Stomach smooth muscle (tissue), 2 donors: Measurements from ENCODE around the gene AGPS.

Experiments used
- H3K27ac ChIP-seq: one replicate; pipeline ENCODE4 v1.7.0; 2013; ENCODE audit warnings: mild to moderate bottlenecking, low read length, inconsistent platforms
- H3K27me3 ChIP-seq, 2 donors: one replicate each; pipeline ENCODE4 v1.7.0; 2013; ENCODE audit warnings: low read length in 2 of 2; ENCODE audit not compliant: insufficient read depth in 2 of 2, control insufficient read depth in 1 of 2
- H3K36me3 ChIP-seq, 2 donors: one replicate each; pipeline ENCODE4 v1.7.0; 2013; ENCODE audit warnings: low read length in 2 of 2; ENCODE audit not compliant: control insufficient read depth in 2 of 2, insufficient read depth in 2 of 2
- H3K4me1 ChIP-seq: one replicate; pipeline ENCODE4 v1.7.0; 2013; ENCODE audit warnings: low read length; ENCODE audit not compliant: control insufficient read depth, insufficient read depth
- H3K4me3 ChIP-seq, 2 donors: one replicate each; pipeline ENCODE4 v1.7.0; 2013; ENCODE audit warnings: low read length in 2 of 2
- H3K9ac ChIP-seq, 2 donors: one replicate each; pipeline ENCODE4 v1.7.0; 2013; ENCODE audit warnings: low read length in 2 of 2, mild to moderate bottlenecking in 1 of 2
- H3K9me3 ChIP-seq, 2 donors: one replicate each; pipeline ENCODE4 v1.7.0; 2013; ENCODE audit warnings: low read length in 2 of 2; ENCODE audit not compliant: control insufficient read depth in 2 of 2
- donor health status: healthy.
- donor health status: Pancreatic carcinoma.

Gene AGPS

GRCh38 chr2:177540283-177540682 is 147.7 kb downstream of the AGPS start:
- Histone ChIP-seq H3K36me3 (no peaks in the 10 kb centered on the region), H3K4me3 (no peak overlapping the region), H3K27ac (no peak overlapping the region), H3K9me3 (no peaks in the 10 kb centered on the region), H3K27me3 (no peaks in the 10 kb centered on the region), H3K4me1 (no peaks in the 10 kb centered on the region), H3K9ac (no peak overlapping the region)

GRCh38 chr2:177541258-177541991 is 148.9 kb downstream of the AGPS start:
- no peak overlapping the region for H3K9ac ChIP-seq
- H3K27ac ChIP-seq, result no peak overlapping the region
- H3K27me3 ChIP-seq, result no peaks in the 10 kb centered on the region
- H3K36me3 ChIP-seq, result no peaks in the 10 kb centered on the region
- no peaks in the 10 kb centered on the region for H3K9me3 ChIP-seq
- no peak overlapping the region for H3K4me3 ChIP-seq
- no peaks in the 10 kb centered on the region for H3K4me1 ChIP-seq

GRCh38 chr2:177542396-177542795 is 149.8 kb downstream of the AGPS start:
- Histone ChIP-seq H3K4me1 (no peaks in the 10 kb centered on the region), H3K36me3 (no peaks in the 10 kb centered on the region), H3K4me3 (no peak overlapping the region), H3K27ac (no peak overlapping the region), H3K9me3 (no peaks in the 10 kb centered on the region), H3K27me3 (no peaks in the 10 kb centered on the region), H3K9ac (no peak overlapping the region)

DNA sequence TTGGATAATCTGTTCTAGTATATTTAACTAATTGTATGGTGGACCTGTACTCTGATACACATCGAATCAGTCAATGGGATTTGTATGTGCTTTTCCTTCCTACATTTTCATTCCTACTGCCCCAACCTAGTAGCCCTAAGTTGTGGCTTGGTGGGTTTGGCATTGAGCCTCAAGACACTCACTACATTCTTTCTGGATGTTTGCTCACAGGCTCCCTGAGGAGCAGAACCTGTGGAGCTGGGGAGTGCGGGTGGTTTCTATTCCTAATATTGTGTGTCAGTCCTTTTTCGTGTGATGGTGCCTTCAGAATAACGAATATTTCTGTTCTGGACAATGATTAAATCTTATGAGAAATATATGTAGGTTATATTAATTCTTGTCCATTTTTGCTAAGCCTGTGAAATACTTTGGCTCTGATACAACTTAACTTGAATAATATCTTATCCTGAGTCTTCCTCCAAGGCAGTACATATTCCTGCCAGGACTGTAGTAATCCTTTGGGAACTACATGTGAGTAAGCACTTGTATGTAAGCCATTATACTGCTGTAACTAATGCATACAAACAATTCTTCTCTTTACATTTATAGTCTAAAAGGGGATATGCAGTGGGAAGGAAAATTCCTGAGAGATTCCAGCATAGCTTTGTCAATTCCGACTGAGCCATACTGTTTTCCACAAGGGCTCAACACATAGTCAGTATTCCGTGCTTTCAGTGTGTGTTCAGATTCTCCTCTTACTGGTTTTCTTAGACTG is 150.6 kb downstream of the AGPS start:
- Histone ChIP-seq H3K27ac (no peak overlapping the region), H3K9ac (no peak overlapping the region), H3K4me3 (no peak overlapping the region), H3K27me3 (no peaks in the 10 kb centered on the region), H3K9me3 (no peaks in the 10 kb centered on the region), H3K36me3 (no peaks in the 10 kb centered on the region), H3K4me1 (no peaks in the 10 kb centered on the region)

- H3K4me1 ChIP-seq, result no peaks in the 10 kb centered on the region
- H3K9ac ChIP-seq, result no peak overlapping the region
- H3K9me3 ChIP-seq, result no peaks in the 10 kb centered on the region
- H3K36me3 ChIP-seq, result no peaks in the 10 kb centered on the region
- no peak overlapping the region for H3K4me3 ChIP-seq
- H3K27ac ChIP-seq, result no peak overlapping the region
- H3K27me3 ChIP-seq, result no peaks in the 10 kb centered on the region
Measured at GRCh38 chr2:177545143-177545542, 152.6 kb downstream of the AGPS start.

GRCh38 chr2:177545981-177546585 is 153.5 kb downstream of the AGPS start:
- no peaks in the 10 kb centered on the region for H3K36me3 ChIP-seq
- no peak overlapping the region for H3K27ac ChIP-seq
- H3K9me3 ChIP-seq, result no peaks in the 10 kb centered on the region
- H3K4me1 ChIP-seq, result no peaks in the 10 kb centered on the region
- H3K27me3 ChIP-seq, result no peaks in the 10 kb centered on the region
- H3K9ac ChIP-seq, result no peak overlapping the region
- H3K4me3 ChIP-seq, result no peak overlapping the region

DNA sequence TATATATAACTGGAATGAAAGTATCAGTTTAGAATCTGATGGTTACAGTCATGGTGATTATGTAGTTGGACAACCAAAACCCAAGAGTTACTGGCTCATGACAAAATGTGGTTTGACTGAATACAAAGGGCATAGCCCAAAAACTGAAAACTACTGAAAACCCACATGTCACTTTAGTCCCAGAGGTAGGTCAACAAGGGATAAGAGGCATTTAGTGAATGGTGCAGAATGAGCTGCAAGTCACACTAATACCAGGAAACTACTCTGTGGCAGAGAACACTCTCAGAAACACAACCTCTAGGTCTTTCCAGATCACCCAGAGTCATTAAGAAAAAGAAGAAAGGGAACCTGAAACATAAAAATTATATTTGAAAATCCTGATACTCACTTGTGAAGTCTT is 154.5 kb downstream of the AGPS start:
- Histone ChIP-seq H3K4me3 (no peak overlapping the region), H3K36me3 (no peaks in the 10 kb centered on the region), H3K4me1 (peaks cover 4% of the 10 kb centered on the region), H3K9me3 (no peaks in the 10 kb centered on the region), H3K9ac (no peak overlapping the region), H3K27me3 (no peaks in the 10 kb centered on the region), H3K27ac (no peak overlapping the region)

- H3K9ac ChIP-seq, result no peak overlapping the region
- no peaks in the 10 kb centered on the region for H3K36me3 ChIP-seq
- H3K4me3 ChIP-seq, result no peak overlapping the region
- peaks cover 6% of the 10 kb centered on the region for H3K4me1 ChIP-seq
- H3K27me3 ChIP-seq, result no peaks in the 10 kb centered on the region
- H3K9me3 ChIP-seq, result no peaks in the 10 kb centered on the region
- no peak overlapping the region for H3K27ac ChIP-seq
Measured at GRCh38 chr2:177547772-177548171, 155.2 kb downstream of the AGPS start.

- H3K4me3 ChIP-seq, result no peak overlapping the region
- no peak overlapping the region for H3K27ac ChIP-seq
- H3K9ac ChIP-seq, result no peak overlapping the region
- no peaks in the 10 kb centered on the region for H3K9me3 ChIP-seq
- H3K4me1 ChIP-seq, result peaks cover 6% of the 10 kb centered on the region
- no peaks in the 10 kb centered on the region for H3K36me3 ChIP-seq
- no peaks in the 10 kb centered on the region for H3K27me3 ChIP-seq
Measured at GRCh38 chr2:177548636-177549035, 156.1 kb downstream of the AGPS start.

DNA sequence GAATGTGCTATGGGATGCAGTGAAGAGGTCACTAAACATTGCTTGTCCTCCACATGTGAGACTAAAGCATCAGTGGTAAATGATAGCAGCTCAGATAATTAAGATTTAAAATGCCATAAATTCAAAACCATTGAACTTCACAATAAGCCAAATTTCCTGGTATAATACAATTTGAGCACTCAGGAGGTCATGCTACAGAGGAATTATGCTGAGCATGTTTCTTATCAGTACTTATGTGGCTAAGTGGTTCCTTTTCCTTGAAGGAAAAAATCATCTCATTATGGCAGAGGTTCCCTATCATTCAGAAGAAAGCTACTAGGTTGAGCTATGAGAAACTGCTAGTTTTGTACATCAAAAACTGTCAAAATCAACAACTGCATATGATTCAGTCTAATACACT is 156.6 kb downstream of the AGPS start:
- H3K4me1 ChIP-seq, result peaks cover 6% of the 10 kb centered on the region
- no peaks in the 10 kb centered on the region for H3K27me3 ChIP-seq
- H3K9ac ChIP-seq, result no peak overlapping the region
- no peaks in the 10 kb centered on the region for H3K36me3 ChIP-seq
- no peak overlapping the region for H3K4me3 ChIP-seq
- no peaks in the 10 kb centered on the region for H3K9me3 ChIP-seq
- H3K27ac ChIP-seq, result no peak overlapping the region
